ENCODE data around the gene GPR26.

DNA sequence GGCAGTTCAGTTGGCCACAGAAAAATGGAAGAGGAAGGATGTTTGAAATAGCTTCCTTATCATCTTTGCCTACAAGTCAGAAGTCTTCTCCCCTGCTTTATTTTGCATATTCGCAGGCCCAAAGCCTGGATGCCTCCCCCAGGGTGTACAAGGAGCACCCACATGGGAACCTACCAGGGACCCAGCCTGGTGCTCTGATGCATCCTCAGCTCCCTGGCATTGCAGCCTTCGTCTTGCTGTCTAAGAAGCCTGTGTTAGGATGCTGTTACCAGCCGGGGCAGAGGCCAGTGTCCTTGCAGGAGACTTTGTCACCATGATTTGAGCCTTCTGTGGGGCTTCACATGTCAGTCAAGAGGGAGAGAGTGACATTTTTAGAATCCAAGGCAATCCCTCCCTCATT is 27.0 kb upstream of the GPR26 start:
- TF ChIP-seq FOXM1 (IDR thresholded peaks at IDR 0.05; ENCODE audit: low read depth), result no peak
- TF ChIP-seq EP300 (IDR thresholded peaks at IDR 0.05; ENCODE audit: borderline replicate concordance in 1 of 2, low read depth in 1 of 2, low read length in 1 of 2), result no peak
- TF ChIP-seq, protein P1, sequence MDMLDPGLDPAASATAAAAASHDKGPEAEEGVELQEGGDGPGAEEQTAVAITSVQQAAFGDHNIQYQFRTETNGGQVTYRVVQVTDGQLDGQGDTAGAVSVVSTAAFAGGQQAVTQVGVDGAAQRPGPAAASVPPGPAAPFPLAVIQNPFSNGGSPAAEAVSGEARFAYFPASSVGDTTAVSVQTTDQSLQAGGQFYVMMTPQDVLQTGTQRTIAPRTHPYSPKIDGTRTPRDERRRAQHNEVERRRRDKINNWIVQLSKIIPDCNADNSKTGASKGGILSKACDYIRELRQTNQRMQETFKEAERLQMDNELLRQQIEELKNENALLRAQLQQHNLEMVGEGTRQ (IDR thresholded peaks at IDR 0.05; ENCODE audit: borderline replicate concordance, low read depth, low read length), result no peak
- no peak for TF ChIP-seq POLR2AphosphoS5 (IDR thresholded peaks at IDR 0.05; ENCODE audit: low read depth, low read length)
- TF ChIP-seq, protein P2, sequence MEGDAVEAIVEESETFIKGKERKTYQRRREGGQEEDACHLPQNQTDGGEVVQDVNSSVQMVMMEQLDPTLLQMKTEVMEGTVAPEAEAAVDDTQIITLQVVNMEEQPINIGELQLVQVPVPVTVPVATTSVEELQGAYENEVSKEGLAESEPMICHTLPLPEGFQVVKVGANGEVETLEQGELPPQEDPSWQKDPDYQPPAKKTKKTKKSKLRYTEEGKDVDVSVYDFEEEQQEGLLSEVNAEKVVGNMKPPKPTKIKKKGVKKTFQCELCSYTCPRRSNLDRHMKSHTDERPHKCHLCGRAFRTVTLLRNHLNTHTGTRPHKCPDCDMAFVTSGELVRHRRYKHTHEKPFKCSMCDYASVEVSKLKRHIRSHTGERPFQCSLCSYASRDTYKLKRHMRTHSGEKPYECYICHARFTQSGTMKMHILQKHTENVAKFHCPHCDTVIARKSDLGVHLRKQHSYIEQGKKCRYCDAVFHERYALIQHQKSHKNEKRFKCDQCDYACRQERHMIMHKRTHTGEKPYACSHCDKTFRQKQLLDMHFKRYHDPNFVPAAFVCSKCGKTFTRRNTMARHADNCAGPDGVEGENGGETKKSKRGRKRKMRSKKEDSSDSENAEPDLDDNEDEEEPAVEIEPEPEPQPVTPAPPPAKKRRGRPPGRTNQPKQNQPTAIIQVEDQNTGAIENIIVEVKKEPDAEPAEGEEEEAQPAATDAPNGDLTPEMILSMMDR (IDR thresholded peaks at IDR 0.05), result no peak
- TF ChIP-seq, protein P3, sequence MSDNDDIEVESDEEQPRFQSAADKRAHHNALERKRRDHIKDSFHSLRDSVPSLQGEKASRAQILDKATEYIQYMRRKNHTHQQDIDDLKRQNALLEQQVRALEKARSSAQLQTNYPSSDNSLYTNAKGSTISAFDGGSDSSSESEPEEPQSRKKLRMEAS (IDR thresholded peaks at IDR 0.05; ENCODE audit: low read depth), result no peak
- no peak for TF ChIP-seq NRF1 (IDR thresholded peaks at IDR 0.05; ENCODE audit: low read depth, low read length)
- TF ChIP-seq EZH2phosphoT487 (IDR thresholded peaks at IDR 0.05; ENCODE audit: borderline replicate concordance, low read depth), result no peak
- TF ChIP-seq SIN3A (IDR thresholded peaks at IDR 0.05; ENCODE audit: borderline replicate concordance, low read depth, low read length), result no peak
- no peak for TF ChIP-seq TAF1 (IDR thresholded peaks at IDR 0.05; ENCODE audit: borderline replicate concordance, low read depth, low read length)
- no peak for TF ChIP-seq NFIC (IDR thresholded peaks at IDR 0.05; ENCODE audit: borderline replicate concordance)
